Neural cell (in vitro differentiated cells): ENCODE data around the gene ABCF2. TPM values are rescaled to one million over a fixed set of nuclear protein-coding genes. Genes with fewer than 3 reads are reported as not detected.

Experiments used
- H2AFZ ChIP-seq: fragments of 200-600, 300-800 bp; sonication (generic), shearing (Covaris generic); 2 replicates; pipeline ENCODE4 v1.6.0; 2014; ENCODE audit warnings: low read depth, mild to moderate bottlenecking, antibody characterized with exemption, low read length, moderate library complexity
- H3F3A ChIP-seq: fragments of 200-600 bp; shearing (Covaris generic); 2 replicates; pipeline ENCODE4 v1.6.1; 2016; ENCODE audit warnings: mild to moderate bottlenecking, moderate library complexity, mixed read lengths, antibody characterized with exemption, low read length; ENCODE audit not compliant: insufficient read depth, poor library complexity, severe bottlenecking
- H3K27ac ChIP-seq: fragments of 200-600, 300-800 bp; sonication (generic), shearing (Covaris generic); 2 replicates; pipeline ENCODE4 v1.5.1; 2014; ENCODE audit warnings: mild to moderate bottlenecking, low read length, moderate library complexity
- H3K27me3 ChIP-seq: fragments of 300-800, 200-600 bp; sonication (generic), shearing (Covaris generic); 2 replicates; pipeline ENCODE4 v1.6.0; 2014; ENCODE audit warnings: mild to moderate bottlenecking, low read depth, low read length, moderate library complexity; ENCODE audit not compliant: insufficient read depth
- H3K36me3 ChIP-seq: fragments of 300-800, 200-600 bp; sonication (generic), shearing (Covaris generic); 2 replicates; pipeline ENCODE4 v1.5.1; 2014; ENCODE audit warnings: mild to moderate bottlenecking, antibody characterized with exemption, low read length, moderate library complexity; ENCODE audit not compliant: insufficient read depth
- H3K4me2 ChIP-seq: fragments of 300-800, 200-600 bp; sonication (generic), shearing (Covaris generic); 2 replicates; pipeline ENCODE4 v1.6.0; 2014; ENCODE audit warnings: mild to moderate bottlenecking, low read length
- H3K4me3 ChIP-seq: fragments of 300-800, 200-600 bp; sonication (generic), shearing (Covaris generic); 2 replicates; pipeline ENCODE4 v1.5.1; 2014; ENCODE audit warnings: mild to moderate bottlenecking, low read length, moderate library complexity
- H3K79me2 ChIP-seq: fragments of 200-600 bp; shearing (Covaris generic); replicated peaks from 2 replicates; pipeline ENCODE4 v1.6.0; 2014; ENCODE audit warnings: mild to moderate bottlenecking, low read length, moderate library complexity; ENCODE audit not compliant: insufficient read depth
- H3K9ac ChIP-seq: fragments of 300-800, 200-600 bp; sonication (generic), shearing (Covaris generic); 2 replicates; pipeline ENCODE4 v1.6.1; 2016; ENCODE audit warnings: mild to moderate bottlenecking, low read length, mixed read lengths
- H3K9me2 ChIP-seq: fragments of 200-600 bp; shearing (Covaris generic); 2 replicates; pipeline ENCODE4 v1.6.1; 2016; ENCODE audit warnings: mild to moderate bottlenecking, low read length, mixed read lengths; ENCODE audit not compliant: insufficient read depth
- H3K9me3 ChIP-seq: fragments of 200-600, 300-800 bp; sonication (generic), shearing (Covaris generic); 2 replicates; pipeline ENCODE4 v1.6.1; 2016; ENCODE audit warnings: mild to moderate bottlenecking, mixed run types, low read length, moderate library complexity, mixed read lengths
- H4K20me1 ChIP-seq: fragments of 200-600 bp; shearing (Covaris generic); 2 replicates; pipeline ENCODE4 v1.6.1; 2016; ENCODE audit warnings: mild to moderate bottlenecking, mixed run types; ENCODE audit not compliant: insufficient read depth
- EP300 ChIP-seq: fragments of 450-650 bp; conservative IDR thresholded peaks from 2 replicates; pipeline ENCODE4 v1.6.1; 2014; ENCODE audit warnings: antibody characterized with exemption, mild to moderate bottlenecking, moderate library complexity; ENCODE audit not compliant: poor library complexity, severe bottlenecking
- EZH2 ChIP-seq: fragments of 200-600, 300-800 bp; shearing (Covaris generic), sonication (generic); IDR thresholded peaks from 2 replicates; pipeline ENCODE4 v1.6.1; 2014; ENCODE audit warnings: antibody characterized with exemption, low read length, borderline replicate concordance, mild to moderate bottlenecking; ENCODE audit not compliant: insufficient read depth, poor library complexity, severe bottlenecking
- MXI1 ChIP-seq: fragments of 450-650 bp; conservative IDR thresholded peaks from 2 replicates; pipeline ENCODE4 v1.6.1; 2014; ENCODE audit warnings: antibody characterized with exemption, mild to moderate bottlenecking; ENCODE audit not compliant: poor library complexity, severe bottlenecking
- POLR2AphosphoS5 ChIP-seq: IDR thresholded peaks from 2 replicates; pipeline ENCODE4 v1.6.1; 2012
- RAD21 ChIP-seq: fragments of 450-650 bp; conservative IDR thresholded peaks from 2 replicates; pipeline ENCODE4 v1.6.1; 2014; ENCODE audit warnings: antibody characterized with exemption, mild to moderate bottlenecking, moderate library complexity
- SMC3 ChIP-seq: fragments of 450-650 bp; conservative IDR thresholded peaks from 2 replicates; pipeline ENCODE4 v1.6.1; 2014; ENCODE audit warnings: antibody characterized with exemption, mild to moderate bottlenecking, moderate library complexity; ENCODE audit not compliant: poor library complexity
- TAF1 ChIP-seq: IDR thresholded peaks from 2 replicates; pipeline ENCODE4 v1.6.1; 2012; ENCODE audit warnings: low read depth
- polyA plus RNA-seq: library from polyadenylated mRNA; depleted of rRNA; stranded (reverse); fragments of >200 nt; gene quantifications from 2 replicates; pipeline ENCODE4 v1.2.3, GENCODE V29; 2014
- TF ChIP-seq, protein P1 (sequence below): fragments of 450-650 bp; IDR thresholded peaks from 2 replicates; pipeline ENCODE4 v1.5.1; 2014; ENCODE audit warnings: antibody characterized with exemption, mild to moderate bottlenecking, moderate library complexity; ENCODE audit not compliant: poor library complexity, severe bottlenecking
- TF ChIP-seq, protein P2 (sequence below): IDR thresholded peaks from 2 replicates; pipeline ENCODE4 v1.6.1; 2012; ENCODE audit warnings: borderline replicate concordance

Gene ABCF2
- polyA plus RNA-seq, 1 donor from 2014 or later = 32.7 TPM

DNA sequence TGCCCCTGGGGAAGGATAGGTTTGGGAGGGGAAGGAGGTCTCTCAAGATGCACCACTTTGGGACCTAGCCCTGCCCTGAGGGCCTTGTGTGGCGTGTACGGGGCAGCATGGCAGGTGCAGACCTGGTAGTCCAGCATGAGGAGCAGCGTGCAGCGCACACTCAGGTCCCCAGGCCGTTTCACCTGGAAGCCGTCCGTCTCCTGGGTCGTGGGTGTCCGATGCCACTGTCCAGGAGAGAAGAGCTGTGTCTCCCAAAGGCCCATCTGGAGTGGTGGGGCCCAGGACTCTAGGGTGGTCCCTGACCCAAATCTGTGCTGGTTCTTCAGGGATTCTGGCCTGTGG is 14.7 kb upstream of the ABCF2 start:
- H3K9me3 ChIP-seq = no peaks in the 10 kb centered on the region
- H3K27ac ChIP-seq = no peak overlapping the region
- H3K4me2 ChIP-seq = no peak overlapping the region
- no peak overlapping the region for H3K9ac ChIP-seq
- no peaks in the 10 kb centered on the region for H3F3A ChIP-seq
- no peak overlapping the region for H3K4me3 ChIP-seq
- H3K9me2 ChIP-seq = no peaks in the 10 kb centered on the region
- peaks cover 3% of the 10 kb centered on the region for H3K79me2 ChIP-seq
- no peaks in the 10 kb centered on the region for H4K20me1 ChIP-seq
- TF ChIP-seq POLR2AphosphoS5 = no peak
- TF ChIP-seq SMC3 = no peak
- no peak for TF ChIP-seq EZH2
- no peak for TF ChIP-seq TAF1
- no peaks in the 10 kb centered on the region for H3K36me3 ChIP-seq
- H3K27me3 ChIP-seq = no peaks in the 10 kb centered on the region
- H2AFZ ChIP-seq = no peak overlapping the region

DNA sequence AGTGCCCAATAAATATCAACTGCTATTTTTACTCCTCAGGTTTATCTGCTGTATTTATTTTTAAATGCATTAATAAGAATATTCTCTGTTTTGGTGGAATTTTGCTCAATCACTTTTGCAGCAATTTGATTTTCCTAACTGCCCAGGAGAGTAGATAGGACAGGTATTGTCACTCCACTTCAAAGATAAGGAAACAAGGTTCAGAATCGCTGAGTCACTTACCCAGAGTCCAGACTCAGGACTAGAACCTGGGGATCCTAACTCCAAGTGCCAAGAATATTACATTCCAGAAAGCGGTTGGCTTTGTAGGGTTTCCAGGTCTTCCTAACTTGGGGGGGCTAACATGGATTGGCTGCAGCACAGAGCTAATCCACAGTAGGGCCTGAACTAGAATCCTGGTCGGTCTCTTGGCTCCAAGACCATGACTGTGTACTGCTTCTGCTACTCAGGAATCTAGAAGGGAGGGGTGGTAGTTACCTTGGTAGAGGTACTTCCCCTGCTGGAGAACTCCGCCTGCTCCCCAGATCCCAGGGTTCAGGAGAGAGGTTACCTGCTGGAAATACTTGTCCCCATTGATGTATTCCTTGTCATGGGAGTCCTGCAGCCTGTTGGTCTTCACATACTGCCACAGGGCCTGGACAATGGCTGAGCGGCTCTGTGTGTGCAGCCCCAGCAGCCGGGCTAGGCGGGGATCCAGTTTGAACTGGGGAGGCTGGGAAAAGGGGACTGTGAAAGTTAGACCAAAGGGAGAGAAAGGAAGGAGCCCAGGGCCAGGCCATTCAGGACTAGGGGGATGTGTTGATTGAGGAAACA is 14.1 kb upstream of the ABCF2 start:
- Histone ChIP-seq H3K27ac (no peak overlapping the region), H3K27me3 (no peaks in the 10 kb centered on the region), H3K9me2 (no peaks in the 10 kb centered on the region), H3K9me3 (no peaks in the 10 kb centered on the region), H3K4me3 (no peak overlapping the region), H3K4me2 (no peak overlapping the region), H3K36me3 (no peaks in the 10 kb centered on the region), H2AFZ (no peak overlapping the region), H3K9ac (no peak overlapping the region), H4K20me1 (no peaks in the 10 kb centered on the region), H3F3A (no peaks in the 10 kb centered on the region), H3K79me2 (no peaks in the 10 kb centered on the region)
- no peak for TF ChIP-seq TAF1
- no peak for TF ChIP-seq SMC3
- TF ChIP-seq RAD21 = no peak
- TF ChIP-seq POLR2AphosphoS5 = no peak
- TF ChIP-seq EZH2 = no peak
- no peak for TF ChIP-seq MXI1
- no peak for TF ChIP-seq EP300
- TF ChIP-seq, protein P1, sequence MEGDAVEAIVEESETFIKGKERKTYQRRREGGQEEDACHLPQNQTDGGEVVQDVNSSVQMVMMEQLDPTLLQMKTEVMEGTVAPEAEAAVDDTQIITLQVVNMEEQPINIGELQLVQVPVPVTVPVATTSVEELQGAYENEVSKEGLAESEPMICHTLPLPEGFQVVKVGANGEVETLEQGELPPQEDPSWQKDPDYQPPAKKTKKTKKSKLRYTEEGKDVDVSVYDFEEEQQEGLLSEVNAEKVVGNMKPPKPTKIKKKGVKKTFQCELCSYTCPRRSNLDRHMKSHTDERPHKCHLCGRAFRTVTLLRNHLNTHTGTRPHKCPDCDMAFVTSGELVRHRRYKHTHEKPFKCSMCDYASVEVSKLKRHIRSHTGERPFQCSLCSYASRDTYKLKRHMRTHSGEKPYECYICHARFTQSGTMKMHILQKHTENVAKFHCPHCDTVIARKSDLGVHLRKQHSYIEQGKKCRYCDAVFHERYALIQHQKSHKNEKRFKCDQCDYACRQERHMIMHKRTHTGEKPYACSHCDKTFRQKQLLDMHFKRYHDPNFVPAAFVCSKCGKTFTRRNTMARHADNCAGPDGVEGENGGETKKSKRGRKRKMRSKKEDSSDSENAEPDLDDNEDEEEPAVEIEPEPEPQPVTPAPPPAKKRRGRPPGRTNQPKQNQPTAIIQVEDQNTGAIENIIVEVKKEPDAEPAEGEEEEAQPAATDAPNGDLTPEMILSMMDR = no peak
- TF ChIP-seq, protein P2, sequence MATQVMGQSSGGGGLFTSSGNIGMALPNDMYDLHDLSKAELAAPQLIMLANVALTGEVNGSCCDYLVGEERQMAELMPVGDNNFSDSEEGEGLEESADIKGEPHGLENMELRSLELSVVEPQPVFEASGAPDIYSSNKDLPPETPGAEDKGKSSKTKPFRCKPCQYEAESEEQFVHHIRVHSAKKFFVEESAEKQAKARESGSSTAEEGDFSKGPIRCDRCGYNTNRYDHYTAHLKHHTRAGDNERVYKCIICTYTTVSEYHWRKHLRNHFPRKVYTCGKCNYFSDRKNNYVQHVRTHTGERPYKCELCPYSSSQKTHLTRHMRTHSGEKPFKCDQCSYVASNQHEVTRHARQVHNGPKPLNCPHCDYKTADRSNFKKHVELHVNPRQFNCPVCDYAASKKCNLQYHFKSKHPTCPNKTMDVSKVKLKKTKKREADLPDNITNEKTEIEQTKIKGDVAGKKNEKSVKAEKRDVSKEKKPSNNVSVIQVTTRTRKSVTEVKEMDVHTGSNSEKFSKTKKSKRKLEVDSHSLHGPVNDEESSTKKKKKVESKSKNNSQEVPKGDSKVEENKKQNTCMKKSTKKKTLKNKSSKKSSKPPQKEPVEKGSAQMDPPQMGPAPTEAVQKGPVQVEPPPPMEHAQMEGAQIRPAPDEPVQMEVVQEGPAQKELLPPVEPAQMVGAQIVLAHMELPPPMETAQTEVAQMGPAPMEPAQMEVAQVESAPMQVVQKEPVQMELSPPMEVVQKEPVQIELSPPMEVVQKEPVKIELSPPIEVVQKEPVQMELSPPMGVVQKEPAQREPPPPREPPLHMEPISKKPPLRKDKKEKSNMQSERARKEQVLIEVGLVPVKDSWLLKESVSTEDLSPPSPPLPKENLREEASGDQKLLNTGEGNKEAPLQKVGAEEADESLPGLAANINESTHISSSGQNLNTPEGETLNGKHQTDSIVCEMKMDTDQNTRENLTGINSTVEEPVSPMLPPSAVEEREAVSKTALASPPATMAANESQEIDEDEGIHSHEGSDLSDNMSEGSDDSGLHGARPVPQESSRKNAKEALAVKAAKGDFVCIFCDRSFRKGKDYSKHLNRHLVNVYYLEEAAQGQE = no peak
